Pulmonary artery endothelial cell (primary cell): ENCODE data around the gene DOK4. TPM values are rescaled to one million over a fixed set of nuclear protein-coding genes. Genes with fewer than 3 reads are reported as not detected.
"Not testable (repeated sequence)": the region's sequence is repeated elsewhere in the genome, so short reads cannot be mapped to it uniquely, and the experiment has no call there.

Source experiments
- DNase-seq: peaks from one replicate; pipeline ENCODE4 v3.0.0-alpha.2; 2011; ENCODE audit warnings: low read depth, low spot score
- total RNA-seq: library from RNA; depleted of rRNA; stranded (reverse); fragments of >200 nt; gene quantifications from 2 replicates; pipeline ENCODE4 v1.2.3, GENCODE V29; 2014

Gene DOK4
- total RNA-seq, 1 donor from 2014 or later = 29.7 TPM

GRCh38 chr16:57447186-57447962 lies 38.9 kb downstream of the DOK4 start, which contains the start of the genes CIAPIN1 and COQ9:
CIAPIN1 (minus strand) TSS chr16:57447385; CDS start chr16:57440928, 6,457 bp downstream.
COQ9 (plus strand) TSS chr16:57447479; CDS start chr16:57447506, 27 bp downstream.
- DNase-seq = peak; percentile 75

- no peak for DNase-seq
These were observed 39.6 kb downstream of the DOK4 start for GRCh38 chr16:57446531-57447185.

- DNase-seq = no peak
These were observed 40.8 kb downstream of the DOK4 start for GRCh38 chr16:57445510-57445909.

- no peak for DNase-seq
These were observed 41.6 kb downstream of the DOK4 start for GRCh38 chr16:57444711-57445110.

- not testable (repeated sequence) for DNase-seq
These were observed 45.7 kb downstream of the DOK4 start for GRCh38 chr16:57440551-57440950.

GRCh38 chr16:57439947-57440346 lies 46.3 kb downstream of the DOK4 start:
- DNase-seq = not testable (repeated sequence)

GRCh38 chr16:57435838-57436237 lies 50.5 kb downstream of the DOK4 start:
- DNase-seq = no peak

GRCh38 chr16:57434003-57434402 lies 52.3 kb downstream of the DOK4 start:
- no peak for DNase-seq

- DNase-seq = no peak
These were observed 53.3 kb downstream of the DOK4 start for GRCh38 chr16:57432989-57433388.

GRCh38 chr16:57432505-57432904 lies 53.8 kb downstream of the DOK4 start:
- DNase-seq = no peak

GRCh38 chr16:57430955-57431354 lies 55.3 kb downstream of the DOK4 start:
- no peak for DNase-seq

- DNase-seq = no peak
These were observed 58.5 kb downstream of the DOK4 start for GRCh38 chr16:57427824-57428223.

- DNase-seq = no peak
These were observed 59.0 kb downstream of the DOK4 start for GRCh38 chr16:57427307-57427706.

GRCh38 chr16:57426356-57426755 lies 59.9 kb downstream of the DOK4 start:
- DNase-seq = no peak

- DNase-seq = no peak
These were observed 61.7 kb downstream of the DOK4 start for GRCh38 chr16:57424583-57424982.

GRCh38 chr16:57423152-57423551 lies 63.1 kb downstream of the DOK4 start:
- no peak for DNase-seq

GRCh38 chr16:57422026-57422944 lies 64.0 kb downstream of the DOK4 start:
- no peak for DNase-seq
